ENCODE results near the gene ZFP82. TPM values are rescaled to one million over a fixed set of nuclear protein-coding genes. Genes with fewer than 3 reads are reported as not detected.
A peak's percentile ranks its signal among the peaks of the same experiment; 100 is the strongest.

ZFP82 gene
- polyA plus RNA-seq, 2 of the 4 experiments (the other 2 are of a cell fraction), result 3.7 to 6.7 TPM

DNA sequence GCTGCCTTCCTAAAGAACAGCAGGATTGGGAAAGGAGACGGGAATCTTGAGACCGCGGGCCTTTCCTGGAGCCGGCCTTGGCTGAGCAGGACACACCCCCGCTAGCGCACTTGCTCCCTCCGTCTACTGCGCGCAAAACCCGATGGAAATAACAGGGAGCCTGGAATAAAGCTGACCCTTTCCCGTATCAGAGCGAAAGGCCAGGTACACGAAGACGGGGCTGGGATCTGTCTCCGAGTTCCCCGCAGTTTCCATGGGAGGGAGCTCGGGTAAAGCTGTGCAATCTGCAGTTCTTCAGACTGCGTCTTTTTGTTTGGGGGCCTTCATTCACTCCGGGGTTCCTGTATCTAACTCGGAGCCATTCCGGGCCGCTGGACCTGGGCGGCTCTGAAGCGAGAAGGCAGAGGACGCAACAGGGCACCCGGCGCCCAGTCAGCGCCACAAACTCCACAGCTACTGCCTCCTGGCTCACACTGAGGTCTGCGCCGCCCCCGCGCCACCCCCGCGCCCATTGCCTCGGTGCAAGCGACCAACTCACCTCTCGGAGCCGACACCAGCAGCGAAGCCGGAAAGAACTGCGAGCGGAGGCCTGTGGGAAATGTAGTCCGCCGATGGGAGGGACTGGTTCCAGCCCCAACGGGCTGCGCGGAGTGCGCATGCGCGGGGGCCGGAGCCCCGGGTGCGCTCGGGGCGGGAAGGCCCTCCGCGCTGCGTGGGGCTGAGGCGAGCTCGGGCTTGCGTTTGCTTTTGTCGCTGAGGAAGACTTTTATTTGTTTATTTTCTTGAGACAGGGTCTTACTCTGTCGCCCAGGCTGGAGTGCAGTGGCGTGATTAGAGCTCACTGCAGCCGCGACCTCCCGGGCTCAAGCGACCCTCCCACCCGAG, 39.6 kb downstream of the ZFP82 start, which contains the start of gene ZFP14 (continued):
- TF ChIP-seq, protein P1, sequence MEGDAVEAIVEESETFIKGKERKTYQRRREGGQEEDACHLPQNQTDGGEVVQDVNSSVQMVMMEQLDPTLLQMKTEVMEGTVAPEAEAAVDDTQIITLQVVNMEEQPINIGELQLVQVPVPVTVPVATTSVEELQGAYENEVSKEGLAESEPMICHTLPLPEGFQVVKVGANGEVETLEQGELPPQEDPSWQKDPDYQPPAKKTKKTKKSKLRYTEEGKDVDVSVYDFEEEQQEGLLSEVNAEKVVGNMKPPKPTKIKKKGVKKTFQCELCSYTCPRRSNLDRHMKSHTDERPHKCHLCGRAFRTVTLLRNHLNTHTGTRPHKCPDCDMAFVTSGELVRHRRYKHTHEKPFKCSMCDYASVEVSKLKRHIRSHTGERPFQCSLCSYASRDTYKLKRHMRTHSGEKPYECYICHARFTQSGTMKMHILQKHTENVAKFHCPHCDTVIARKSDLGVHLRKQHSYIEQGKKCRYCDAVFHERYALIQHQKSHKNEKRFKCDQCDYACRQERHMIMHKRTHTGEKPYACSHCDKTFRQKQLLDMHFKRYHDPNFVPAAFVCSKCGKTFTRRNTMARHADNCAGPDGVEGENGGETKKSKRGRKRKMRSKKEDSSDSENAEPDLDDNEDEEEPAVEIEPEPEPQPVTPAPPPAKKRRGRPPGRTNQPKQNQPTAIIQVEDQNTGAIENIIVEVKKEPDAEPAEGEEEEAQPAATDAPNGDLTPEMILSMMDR (IDR thresholded peaks at IDR 0.05), result peak; percentile 34
- no peak for TF ChIP-seq SREBF2 (IDR thresholded peaks at IDR 0.05)
- peak; percentile 61 to 71 for TF ChIP-seq RAD21 (conservative IDR thresholded peaks at IDR 0.05 in 1 of 2, IDR thresholded peaks at IDR 0.05 in 1 of 2)
- TF ChIP-seq, protein P2, sequence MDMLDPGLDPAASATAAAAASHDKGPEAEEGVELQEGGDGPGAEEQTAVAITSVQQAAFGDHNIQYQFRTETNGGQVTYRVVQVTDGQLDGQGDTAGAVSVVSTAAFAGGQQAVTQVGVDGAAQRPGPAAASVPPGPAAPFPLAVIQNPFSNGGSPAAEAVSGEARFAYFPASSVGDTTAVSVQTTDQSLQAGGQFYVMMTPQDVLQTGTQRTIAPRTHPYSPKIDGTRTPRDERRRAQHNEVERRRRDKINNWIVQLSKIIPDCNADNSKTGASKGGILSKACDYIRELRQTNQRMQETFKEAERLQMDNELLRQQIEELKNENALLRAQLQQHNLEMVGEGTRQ (IDR thresholded peaks at IDR 0.05), result no peak
- no peak for TF ChIP-seq CHD4 (IDR thresholded peaks at IDR 0.05; ENCODE audit: borderline replicate concordance)
- TF ChIP-seq NFE2L2 (conservative IDR thresholded peaks at IDR 0.05; ENCODE audit: low read length), result no peak
- TF ChIP-seq HOXB5 (CRISPR knock-in tag; IDR thresholded peaks at IDR 0.05), result no peak
- peak in 1 of 2 experiments; percentile 87; a peak in 3 of 5 replicates for TF ChIP-seq JUN (IDR thresholded peaks at IDR 0.05)
- TF ChIP-seq ZC3H11A (IDR thresholded peaks at IDR 0.05), result no peak
- no peak for TF ChIP-seq JUNB (IDR thresholded peaks at IDR 0.05)
- peak; percentile 80 for TF ChIP-seq POLR2A (IDR thresholded peaks at IDR 0.05; ENCODE audit: low read length)
- TF ChIP-seq KDM1A (IDR thresholded peaks at IDR 0.05; ENCODE audit: low read depth), result no peak
- TF ChIP-seq EHF (CRISPR knock-in tag; IDR thresholded peaks at IDR 0.05), result no peak
- TF ChIP-seq, protein P3, sequence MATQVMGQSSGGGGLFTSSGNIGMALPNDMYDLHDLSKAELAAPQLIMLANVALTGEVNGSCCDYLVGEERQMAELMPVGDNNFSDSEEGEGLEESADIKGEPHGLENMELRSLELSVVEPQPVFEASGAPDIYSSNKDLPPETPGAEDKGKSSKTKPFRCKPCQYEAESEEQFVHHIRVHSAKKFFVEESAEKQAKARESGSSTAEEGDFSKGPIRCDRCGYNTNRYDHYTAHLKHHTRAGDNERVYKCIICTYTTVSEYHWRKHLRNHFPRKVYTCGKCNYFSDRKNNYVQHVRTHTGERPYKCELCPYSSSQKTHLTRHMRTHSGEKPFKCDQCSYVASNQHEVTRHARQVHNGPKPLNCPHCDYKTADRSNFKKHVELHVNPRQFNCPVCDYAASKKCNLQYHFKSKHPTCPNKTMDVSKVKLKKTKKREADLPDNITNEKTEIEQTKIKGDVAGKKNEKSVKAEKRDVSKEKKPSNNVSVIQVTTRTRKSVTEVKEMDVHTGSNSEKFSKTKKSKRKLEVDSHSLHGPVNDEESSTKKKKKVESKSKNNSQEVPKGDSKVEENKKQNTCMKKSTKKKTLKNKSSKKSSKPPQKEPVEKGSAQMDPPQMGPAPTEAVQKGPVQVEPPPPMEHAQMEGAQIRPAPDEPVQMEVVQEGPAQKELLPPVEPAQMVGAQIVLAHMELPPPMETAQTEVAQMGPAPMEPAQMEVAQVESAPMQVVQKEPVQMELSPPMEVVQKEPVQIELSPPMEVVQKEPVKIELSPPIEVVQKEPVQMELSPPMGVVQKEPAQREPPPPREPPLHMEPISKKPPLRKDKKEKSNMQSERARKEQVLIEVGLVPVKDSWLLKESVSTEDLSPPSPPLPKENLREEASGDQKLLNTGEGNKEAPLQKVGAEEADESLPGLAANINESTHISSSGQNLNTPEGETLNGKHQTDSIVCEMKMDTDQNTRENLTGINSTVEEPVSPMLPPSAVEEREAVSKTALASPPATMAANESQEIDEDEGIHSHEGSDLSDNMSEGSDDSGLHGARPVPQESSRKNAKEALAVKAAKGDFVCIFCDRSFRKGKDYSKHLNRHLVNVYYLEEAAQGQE (IDR thresholded peaks at IDR 0.05), result no peak
- 0 out of 2 replicates have a peak, but pooled peaks have one; percentile 16 for TF ChIP-seq MYC (IDR thresholded peaks at IDR 0.05; ENCODE audit: borderline replicate concordance, low read length)
- TF ChIP-seq ZFP36 (IDR thresholded peaks at IDR 0.05; ENCODE audit: borderline replicate concordance, partially characterized antibody), result no peak
- TF ChIP-seq ZSCAN20 (CRISPR knock-in tag; IDR thresholded peaks at IDR 0.05), result no peak
- peak; percentile 52; the same call in 1 of the 2 replicates for TF ChIP-seq RFX5 (IDR thresholded peaks at IDR 0.05)
- TF ChIP-seq, protein P4, sequence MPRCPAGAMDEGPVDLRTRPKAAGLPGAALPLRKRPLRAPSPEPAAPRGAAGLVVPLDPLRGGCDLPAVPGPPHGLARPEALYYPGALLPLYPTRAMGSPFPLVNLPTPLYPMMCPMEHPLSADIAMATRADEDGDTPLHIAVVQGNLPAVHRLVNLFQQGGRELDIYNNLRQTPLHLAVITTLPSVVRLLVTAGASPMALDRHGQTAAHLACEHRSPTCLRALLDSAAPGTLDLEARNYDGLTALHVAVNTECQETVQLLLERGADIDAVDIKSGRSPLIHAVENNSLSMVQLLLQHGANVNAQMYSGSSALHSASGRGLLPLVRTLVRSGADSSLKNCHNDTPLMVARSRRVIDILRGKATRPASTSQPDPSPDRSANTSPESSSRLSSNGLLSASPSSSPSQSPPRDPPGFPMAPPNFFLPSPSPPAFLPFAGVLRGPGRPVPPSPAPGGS (IDR thresholded peaks at IDR 0.05), result no peak; the same call in 2 of the 3 replicates
- peak; percentile 50; the same call in 1 of the 2 replicates for TF ChIP-seq PHF8 (IDR thresholded peaks at IDR 0.05; ENCODE audit: borderline replicate concordance, low read depth)
- no peak for TF ChIP-seq RCOR1 (IDR thresholded peaks at IDR 0.05; ENCODE audit: low read depth, low read length)
- no peak for TF ChIP-seq ZNF302 (CRISPR knock-in tag; IDR thresholded peaks at IDR 0.05)
- 0 out of 2 replicates have a peak, but pooled peaks have one; percentile 16 for TF ChIP-seq BHLHE40 (IDR thresholded peaks at IDR 0.05; ENCODE audit: low read depth, low read length)
- TF ChIP-seq, protein P5, sequence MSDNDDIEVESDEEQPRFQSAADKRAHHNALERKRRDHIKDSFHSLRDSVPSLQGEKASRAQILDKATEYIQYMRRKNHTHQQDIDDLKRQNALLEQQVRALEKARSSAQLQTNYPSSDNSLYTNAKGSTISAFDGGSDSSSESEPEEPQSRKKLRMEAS (IDR thresholded peaks at IDR 0.05), result peak; percentile 65; the same call in 1 of the 2 replicates
- no peak for TF ChIP-seq TFCP2L1 (CRISPR knock-in tag; IDR thresholded peaks at IDR 0.05)
- peak; percentile 37; the same call in 2 of the 3 replicates for TF ChIP-seq SMC3 (IDR thresholded peaks at IDR 0.05)
- no peak for TF ChIP-seq HOXA7 (CRISPR knock-in tag; IDR thresholded peaks at IDR 0.05)
- TF ChIP-seq, protein P6, sequence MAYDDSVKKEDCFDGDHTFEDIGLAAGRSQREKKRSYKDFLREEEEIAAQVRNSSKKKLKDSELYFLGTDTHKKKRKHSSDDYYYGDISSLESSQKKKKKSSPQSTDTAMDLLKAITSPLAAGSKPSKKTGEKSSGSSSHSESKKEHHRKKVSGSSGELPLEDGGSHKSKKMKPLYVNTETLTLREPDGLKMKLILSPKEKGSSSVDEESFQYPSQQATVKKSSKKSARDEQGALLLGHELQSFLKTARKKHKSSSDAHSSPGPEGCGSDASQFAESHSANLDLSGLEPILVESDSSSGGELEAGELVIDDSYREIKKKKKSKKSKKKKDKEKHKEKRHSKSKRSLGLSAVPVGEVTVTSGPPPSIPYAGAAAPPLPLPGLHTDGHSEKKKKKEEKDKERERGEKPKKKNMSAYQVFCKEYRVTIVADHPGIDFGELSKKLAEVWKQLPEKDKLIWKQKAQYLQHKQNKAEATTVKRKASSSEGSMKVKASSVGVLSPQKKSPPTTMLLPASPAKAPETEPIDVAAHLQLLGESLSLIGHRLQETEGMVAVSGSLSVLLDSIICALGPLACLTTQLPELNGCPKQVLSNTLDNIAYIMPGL (CRISPR knock-in tag; IDR thresholded peaks at IDR 0.05; ENCODE audit: borderline replicate concordance), result 0 out of 2 replicates have a peak, but pooled peaks have one; percentile 77
- TF ChIP-seq, protein P7, sequence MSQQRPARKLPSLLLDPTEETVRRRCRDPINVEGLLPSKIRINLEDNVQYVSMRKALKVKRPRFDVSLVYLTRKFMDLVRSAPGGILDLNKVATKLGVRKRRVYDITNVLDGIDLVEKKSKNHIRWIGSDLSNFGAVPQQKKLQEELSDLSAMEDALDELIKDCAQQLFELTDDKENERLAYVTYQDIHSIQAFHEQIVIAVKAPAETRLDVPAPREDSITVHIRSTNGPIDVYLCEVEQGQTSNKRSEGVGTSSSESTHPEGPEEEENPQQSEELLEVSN (IDR thresholded peaks at IDR 0.05; ENCODE audit: borderline replicate concordance, low read depth), result peak; percentile 96
- TF ChIP-seq EP300 (IDR thresholded peaks at IDR 0.05), result no peak
- TF ChIP-seq KDM5A (IDR thresholded peaks at IDR 0.05), result 0 out of 2 replicates have a peak, but pooled peaks have one; percentile 34
- TF ChIP-seq CBX8 (IDR thresholded peaks at IDR 0.05), result no peak
